Measurements from ENCODE around the gene RALGAPB.

DNA sequence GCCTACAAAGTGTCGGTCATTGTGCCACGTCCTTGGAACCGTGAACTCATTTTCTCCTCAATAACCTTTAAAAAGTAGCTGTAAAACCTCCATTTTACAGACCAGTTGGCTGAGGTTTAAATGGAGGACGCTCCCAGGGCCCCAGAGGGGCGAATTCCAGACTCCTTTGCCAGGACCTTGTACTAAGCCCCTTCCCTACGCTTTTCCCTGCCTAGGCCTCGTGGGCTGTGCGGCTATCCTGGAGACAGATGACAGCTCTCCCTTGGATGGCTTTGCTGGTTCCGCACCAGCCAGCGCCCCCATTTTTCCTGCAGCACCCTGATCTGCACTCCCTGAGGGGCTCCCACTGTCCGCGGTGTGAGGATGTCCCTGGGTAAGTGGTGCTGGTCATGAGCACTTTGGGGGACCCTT, 25.4 kb upstream of the RALGAPB start:
- TF ChIP-seq, protein P1, sequence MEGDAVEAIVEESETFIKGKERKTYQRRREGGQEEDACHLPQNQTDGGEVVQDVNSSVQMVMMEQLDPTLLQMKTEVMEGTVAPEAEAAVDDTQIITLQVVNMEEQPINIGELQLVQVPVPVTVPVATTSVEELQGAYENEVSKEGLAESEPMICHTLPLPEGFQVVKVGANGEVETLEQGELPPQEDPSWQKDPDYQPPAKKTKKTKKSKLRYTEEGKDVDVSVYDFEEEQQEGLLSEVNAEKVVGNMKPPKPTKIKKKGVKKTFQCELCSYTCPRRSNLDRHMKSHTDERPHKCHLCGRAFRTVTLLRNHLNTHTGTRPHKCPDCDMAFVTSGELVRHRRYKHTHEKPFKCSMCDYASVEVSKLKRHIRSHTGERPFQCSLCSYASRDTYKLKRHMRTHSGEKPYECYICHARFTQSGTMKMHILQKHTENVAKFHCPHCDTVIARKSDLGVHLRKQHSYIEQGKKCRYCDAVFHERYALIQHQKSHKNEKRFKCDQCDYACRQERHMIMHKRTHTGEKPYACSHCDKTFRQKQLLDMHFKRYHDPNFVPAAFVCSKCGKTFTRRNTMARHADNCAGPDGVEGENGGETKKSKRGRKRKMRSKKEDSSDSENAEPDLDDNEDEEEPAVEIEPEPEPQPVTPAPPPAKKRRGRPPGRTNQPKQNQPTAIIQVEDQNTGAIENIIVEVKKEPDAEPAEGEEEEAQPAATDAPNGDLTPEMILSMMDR (IDR thresholded peaks at IDR 0.05), result no peak
- no peak for TF ChIP-seq POLR2A (IDR thresholded peaks at IDR 0.05)
